ENCODE measurements around the gene VMP1. TPM values are rescaled to one million over a fixed set of nuclear protein-coding genes. Genes with fewer than 3 reads are reported as not detected.

VMP1 gene
- total and polyA plus RNA-seq, 4 donors, result 46.4 to 118 (median 71.6) TPM

DNA sequence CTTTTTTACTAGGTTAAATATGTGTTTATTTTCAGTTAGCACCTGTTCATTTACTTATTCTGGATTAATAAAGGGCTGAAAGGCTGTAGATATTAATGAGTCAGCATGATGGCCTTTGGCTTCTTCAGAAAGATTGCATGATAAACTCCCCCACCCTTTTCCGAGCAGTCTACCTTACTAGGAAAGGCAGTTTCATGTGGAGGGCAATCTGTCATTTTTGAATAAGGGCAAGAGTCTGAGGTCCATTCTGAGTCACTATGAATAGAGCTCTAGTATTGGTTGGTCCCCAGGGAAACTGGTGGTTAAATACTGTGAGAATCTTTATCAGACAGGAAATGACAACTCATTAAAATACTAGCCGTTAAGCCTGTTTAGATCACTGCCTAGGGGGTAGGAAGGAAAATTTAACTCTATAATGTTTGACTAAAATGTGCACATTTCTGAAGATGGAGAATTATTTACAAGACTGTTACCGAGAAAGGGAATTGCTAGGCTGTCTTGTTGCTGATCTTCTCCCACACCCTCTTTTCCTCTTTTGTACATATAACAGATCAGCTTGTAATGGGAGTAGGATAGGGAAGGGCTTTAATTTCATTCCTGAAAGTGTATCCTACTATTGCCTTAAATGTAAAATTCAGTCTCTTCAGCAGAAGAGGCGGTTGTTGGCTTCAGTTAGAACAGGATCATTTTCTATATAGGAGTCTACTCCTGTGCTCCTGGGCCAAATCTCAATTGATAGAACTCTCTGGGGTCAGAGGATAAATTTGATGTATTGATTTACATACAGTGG lies 122.0 kb downstream of the VMP1 start:
- H3K4me1 ChIP-seq (ENCODE audit: control insufficient read depth in 4 of 4, insufficient read depth in 4 of 4, low read length in 3 of 4), result peaks cover 0 to 13% (median 11%) of the 10 kb centered on the region in 4 donors
- peak overlapping the region; percentile 70 to 82 for H3K27ac ChIP-seq (ENCODE audit: low read depth in 1 of 2, low read length in 2 of 2)
- peak overlapping the region in 2 of 3 donors; percentile 5 to 19 for H3K4me3 ChIP-seq (ENCODE audit: low read depth in 1 of 3, low read length in 3 of 3)
- no peaks in the 10 kb centered on the region for H3K9me3 ChIP-seq (ENCODE audit: control insufficient read depth in 4 of 4, low read length in 3 of 4)
- no peaks in the 10 kb centered on the region for H3K36me3 ChIP-seq (ENCODE audit: control insufficient read depth in 4 of 4, insufficient read depth in 3 of 4, low read depth in 1 of 4, low read length in 3 of 4)
- H3K9ac ChIP-seq (ENCODE audit: low read depth in 1 of 2, low read length in 2 of 2), result peak overlapping the region in 1 of 2 donors; percentile 63
- WGBS, result 31% methylated on average over 4 of the region's 4 CpGs
- no peak for DNase-seq (ENCODE audit: low spot score)
- H3K27me3 ChIP-seq (ENCODE audit: control insufficient read depth in 4 of 4, insufficient read depth in 4 of 4, low read length in 3 of 4), result no peaks in the 10 kb centered on the region
- TF ChIP-seq EGR1 (IDR thresholded peaks at IDR 0.05; ENCODE audit: low read depth in 2 of 2) (peak in 1 of 2 donors; percentile 44), FOXA2 (IDR thresholded peaks at IDR 0.05) (peak; percentile 39), RAD21 (IDR thresholded peaks at IDR 0.05) (peak in 1 of 2 donors; percentile 55), GABPA (IDR thresholded peaks at IDR 0.05 in 1 of 2, conservative IDR thresholded peaks at IDR 0.05 in 1 of 2) (peak; percentile 31 to 67), FOXA1 (IDR thresholded peaks at IDR 0.05) (no peak), HNF4G (IDR thresholded peaks at IDR 0.05) (peak; percentile 68), JUND (IDR thresholded peaks at IDR 0.05) (peak; percentile 95 to 98), HNF4A (conservative IDR thresholded peaks at IDR 0.05) (peak; percentile 91 to 96), RXRA (IDR thresholded peaks at IDR 0.05) (peak; percentile 75 to 88), SP1 (IDR thresholded peaks at IDR 0.05) (peak; percentile 86), ZBTB33 (IDR thresholded peaks at IDR 0.05) (peak; percentile 49), ATF3 (IDR thresholded peaks at IDR 0.05) (peak; percentile 89), TAF1 (conservative IDR thresholded peaks at IDR 0.05) (no peak), YY1 (IDR thresholded peaks at IDR 0.05) (peak; percentile 77), NR2F2 (IDR thresholded peaks at IDR 0.05) (peak; percentile 69)
- TF ChIP-seq, protein P1, sequence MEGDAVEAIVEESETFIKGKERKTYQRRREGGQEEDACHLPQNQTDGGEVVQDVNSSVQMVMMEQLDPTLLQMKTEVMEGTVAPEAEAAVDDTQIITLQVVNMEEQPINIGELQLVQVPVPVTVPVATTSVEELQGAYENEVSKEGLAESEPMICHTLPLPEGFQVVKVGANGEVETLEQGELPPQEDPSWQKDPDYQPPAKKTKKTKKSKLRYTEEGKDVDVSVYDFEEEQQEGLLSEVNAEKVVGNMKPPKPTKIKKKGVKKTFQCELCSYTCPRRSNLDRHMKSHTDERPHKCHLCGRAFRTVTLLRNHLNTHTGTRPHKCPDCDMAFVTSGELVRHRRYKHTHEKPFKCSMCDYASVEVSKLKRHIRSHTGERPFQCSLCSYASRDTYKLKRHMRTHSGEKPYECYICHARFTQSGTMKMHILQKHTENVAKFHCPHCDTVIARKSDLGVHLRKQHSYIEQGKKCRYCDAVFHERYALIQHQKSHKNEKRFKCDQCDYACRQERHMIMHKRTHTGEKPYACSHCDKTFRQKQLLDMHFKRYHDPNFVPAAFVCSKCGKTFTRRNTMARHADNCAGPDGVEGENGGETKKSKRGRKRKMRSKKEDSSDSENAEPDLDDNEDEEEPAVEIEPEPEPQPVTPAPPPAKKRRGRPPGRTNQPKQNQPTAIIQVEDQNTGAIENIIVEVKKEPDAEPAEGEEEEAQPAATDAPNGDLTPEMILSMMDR (IDR thresholded peaks at IDR 0.05; ENCODE audit: low read depth, low read length, missing input control), result no peak
- TF ChIP-seq, protein P2, sequence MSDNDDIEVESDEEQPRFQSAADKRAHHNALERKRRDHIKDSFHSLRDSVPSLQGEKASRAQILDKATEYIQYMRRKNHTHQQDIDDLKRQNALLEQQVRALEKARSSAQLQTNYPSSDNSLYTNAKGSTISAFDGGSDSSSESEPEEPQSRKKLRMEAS (IDR thresholded peaks at IDR 0.05), result peak; percentile 37
- TF ChIP-seq, protein P3, sequence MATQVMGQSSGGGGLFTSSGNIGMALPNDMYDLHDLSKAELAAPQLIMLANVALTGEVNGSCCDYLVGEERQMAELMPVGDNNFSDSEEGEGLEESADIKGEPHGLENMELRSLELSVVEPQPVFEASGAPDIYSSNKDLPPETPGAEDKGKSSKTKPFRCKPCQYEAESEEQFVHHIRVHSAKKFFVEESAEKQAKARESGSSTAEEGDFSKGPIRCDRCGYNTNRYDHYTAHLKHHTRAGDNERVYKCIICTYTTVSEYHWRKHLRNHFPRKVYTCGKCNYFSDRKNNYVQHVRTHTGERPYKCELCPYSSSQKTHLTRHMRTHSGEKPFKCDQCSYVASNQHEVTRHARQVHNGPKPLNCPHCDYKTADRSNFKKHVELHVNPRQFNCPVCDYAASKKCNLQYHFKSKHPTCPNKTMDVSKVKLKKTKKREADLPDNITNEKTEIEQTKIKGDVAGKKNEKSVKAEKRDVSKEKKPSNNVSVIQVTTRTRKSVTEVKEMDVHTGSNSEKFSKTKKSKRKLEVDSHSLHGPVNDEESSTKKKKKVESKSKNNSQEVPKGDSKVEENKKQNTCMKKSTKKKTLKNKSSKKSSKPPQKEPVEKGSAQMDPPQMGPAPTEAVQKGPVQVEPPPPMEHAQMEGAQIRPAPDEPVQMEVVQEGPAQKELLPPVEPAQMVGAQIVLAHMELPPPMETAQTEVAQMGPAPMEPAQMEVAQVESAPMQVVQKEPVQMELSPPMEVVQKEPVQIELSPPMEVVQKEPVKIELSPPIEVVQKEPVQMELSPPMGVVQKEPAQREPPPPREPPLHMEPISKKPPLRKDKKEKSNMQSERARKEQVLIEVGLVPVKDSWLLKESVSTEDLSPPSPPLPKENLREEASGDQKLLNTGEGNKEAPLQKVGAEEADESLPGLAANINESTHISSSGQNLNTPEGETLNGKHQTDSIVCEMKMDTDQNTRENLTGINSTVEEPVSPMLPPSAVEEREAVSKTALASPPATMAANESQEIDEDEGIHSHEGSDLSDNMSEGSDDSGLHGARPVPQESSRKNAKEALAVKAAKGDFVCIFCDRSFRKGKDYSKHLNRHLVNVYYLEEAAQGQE (IDR thresholded peaks at IDR 0.05), result peak; percentile 76

Measured in liver (tissue), 9 donors.